ENCODE measurements around the gene WDR31.
"Not testable (repeated sequence)": the region's sequence is repeated elsewhere in the genome, so short reads cannot be mapped to it uniquely, and the experiment has no call there.

The WDR31 gene

GRCh38 chr9:113302792-113303418 is 37.2 kb downstream of the WDR31 start, which contains the start of gene RNF183:
RNF183 (minus strand) TSS chr9:113303376; CDS start chr9:113298184, 5,192 bp downstream.
- no peak within 1 kb of the TSS for H3K4me3 ChIP-seq
- no peak for DNase-seq (ENCODE audit: low spot score)
- H3K27ac ChIP-seq, result no peak within 1 kb of the TSS
- TF ChIP-seq CTCF (IDR thresholded peaks at IDR 0.05), result no peak

GRCh38 chr9:113301548-113301947 is 38.5 kb downstream of the WDR31 start:
- TF ChIP-seq CTCF (IDR thresholded peaks at IDR 0.05), result no peak
- Histone ChIP-seq H3K27ac (no peak overlapping the region), H3K4me3 (no peak overlapping the region)
- DNase-seq (ENCODE audit: low spot score), result no peak

- no peak for TF ChIP-seq CTCF (IDR thresholded peaks at IDR 0.05)
- DNase-seq (ENCODE audit: low spot score), result no peak
- Histone ChIP-seq H3K4me3 (no peak overlapping the region), H3K27ac (no peak overlapping the region)
Observed at GRCh38 chr9:113299800-113300292, 40.2 kb downstream of the WDR31 start.

GRCh38 chr9:113298924-113299770 is 40.9 kb downstream of the WDR31 start:
- Histone ChIP-seq H3K27ac (no peak overlapping the region), H3K4me3 (no peak overlapping the region)
- no peak for TF ChIP-seq CTCF (IDR thresholded peaks at IDR 0.05)
- no peak for DNase-seq (ENCODE audit: low spot score)

DNA sequence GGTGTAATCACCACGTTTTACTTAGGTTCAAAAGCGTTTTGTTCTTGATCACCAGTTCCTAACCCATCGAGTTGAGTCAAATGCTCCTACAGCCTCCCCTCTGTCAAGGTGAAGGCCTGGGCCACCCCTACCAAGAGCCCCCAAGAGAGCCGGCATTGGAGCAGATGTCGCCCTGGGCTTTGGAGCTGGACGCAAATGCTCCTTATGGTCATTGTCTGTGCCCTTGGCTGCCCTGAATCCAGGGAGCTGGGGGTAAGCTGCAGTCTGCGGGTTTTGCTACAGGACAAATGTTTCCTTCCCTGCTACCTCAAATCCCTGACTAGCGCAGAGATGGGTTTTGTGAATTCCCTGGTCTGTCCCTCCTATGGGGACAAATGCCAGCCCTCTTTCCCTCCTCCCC is 41.8 kb downstream of the WDR31 start:
- no peak for TF ChIP-seq CTCF (IDR thresholded peaks at IDR 0.05)
- no peak overlapping the region for H3K4me3 ChIP-seq
- no peak for DNase-seq (ENCODE audit: low spot score)
- H3K27ac ChIP-seq, result no peak overlapping the region

GRCh38 chr9:113296796-113297558 is 43.1 kb downstream of the WDR31 start:
- no peak overlapping the region for H3K4me3 ChIP-seq
- no peak for TF ChIP-seq CTCF (IDR thresholded peaks at IDR 0.05)
- DNase-seq (ENCODE audit: low spot score), result no peak
- no peak overlapping the region for H3K27ac ChIP-seq

- H3K27ac ChIP-seq; H3K4me3 ChIP-seq; DNase-seq (ENCODE audit: low spot score): not testable (repeated sequence)
Observed at GRCh38 chr9:113296247-113296646, 43.8 kb downstream of the WDR31 start.
